KMS-11 (cell line): ENCODE measurements around the gene TP63.

Experiments used
- H2AFZ ChIP-seq: fragments of 200-600 bp; sonication (generic); 2 replicates; pipeline ENCODE4 v1.6.1; 2016; ENCODE audit warnings: antibody characterized with exemption, mixed run types, low read depth
- H3K27ac ChIP-seq: fragments of 200-600 bp; sonication (generic); 2 replicates; pipeline ENCODE4 v1.6.1; 2016; ENCODE audit warnings: mild to moderate bottlenecking, mixed run types
- H3K27me3 ChIP-seq: fragments of 200-600 bp; sonication (generic); 2 replicates; pipeline ENCODE4 v1.6.1; 2017; ENCODE audit warnings: mild to moderate bottlenecking, low read depth, mixed run types, moderate library complexity; ENCODE audit not compliant: insufficient read depth
- H3K36me3 ChIP-seq: fragments of 200-600 bp; sonication (generic); 2 replicates; pipeline ENCODE4 v1.6.1; 2017; ENCODE audit warnings: mild to moderate bottlenecking, mixed run types; ENCODE audit not compliant: insufficient read depth
- H3K4me1 ChIP-seq: fragments of 200-600 bp; sonication (generic); 2 replicates; pipeline ENCODE4 v1.6.1; 2016; ENCODE audit warnings: mild to moderate bottlenecking, low read depth, mixed run types; ENCODE audit not compliant: poor library complexity, severe bottlenecking
- H3K4me2 ChIP-seq: fragments of 200-600 bp; sonication (generic); 2 replicates; pipeline ENCODE4 v1.7.0; 2016; ENCODE audit warnings: mild to moderate bottlenecking, mixed run types
- H3K4me3 ChIP-seq: fragments of 200-600 bp; sonication (generic); IDR thresholded peaks from 2 replicates; pipeline ENCODE4 v1.6.1; 2017; ENCODE audit warnings: low read depth, low read length, mixed read lengths; ENCODE audit not compliant: insufficient read depth
- H3K79me2 ChIP-seq: fragments of 200-600 bp; sonication (generic); 2 replicates; pipeline ENCODE4 v1.6.1; 2016; ENCODE audit warnings: low read depth, mixed run types; ENCODE audit not compliant: insufficient read depth
- H3K9ac ChIP-seq: fragments of 200-600 bp; sonication (generic); 2 replicates; pipeline ENCODE4 v1.6.1; 2016; ENCODE audit warnings: mild to moderate bottlenecking, mixed run types
- H4K20me1 ChIP-seq: fragments of 200-600 bp; sonication (generic); 2 replicates; pipeline ENCODE4 v1.6.1; 2016; ENCODE audit warnings: mild to moderate bottlenecking, mixed run types; ENCODE audit not compliant: insufficient read depth
- CTCF ChIP-seq: fragments of 200-600 bp; sonication (generic); conservative IDR thresholded peaks from 2 replicates; pipeline ENCODE4 v1.6.1; 2017; ENCODE audit warnings: low read depth, mild to moderate bottlenecking, antibody characterized with exemption, low read length, moderate library complexity, mixed read lengths

TP63 gene

GRCh38 chr3:189712906-189713483, 81.8 kb downstream of the TP63 start:
- Histone ChIP-seq H3K4me1 (peaks cover 38% of the 10 kb centered on the region), H3K27me3 (no peaks in the 10 kb centered on the region), H3K4me2 (no peak overlapping the region), H4K20me1 (no peaks in the 10 kb centered on the region), H3K27ac (no peak overlapping the region), H2AFZ (no peak overlapping the region), H3K9ac (no peak overlapping the region), H3K4me3 (no peak overlapping the region), H3K79me2 (no peaks in the 10 kb centered on the region), H3K36me3 (no peaks in the 10 kb centered on the region)
- TF ChIP-seq CTCF, result no peak

DNA sequence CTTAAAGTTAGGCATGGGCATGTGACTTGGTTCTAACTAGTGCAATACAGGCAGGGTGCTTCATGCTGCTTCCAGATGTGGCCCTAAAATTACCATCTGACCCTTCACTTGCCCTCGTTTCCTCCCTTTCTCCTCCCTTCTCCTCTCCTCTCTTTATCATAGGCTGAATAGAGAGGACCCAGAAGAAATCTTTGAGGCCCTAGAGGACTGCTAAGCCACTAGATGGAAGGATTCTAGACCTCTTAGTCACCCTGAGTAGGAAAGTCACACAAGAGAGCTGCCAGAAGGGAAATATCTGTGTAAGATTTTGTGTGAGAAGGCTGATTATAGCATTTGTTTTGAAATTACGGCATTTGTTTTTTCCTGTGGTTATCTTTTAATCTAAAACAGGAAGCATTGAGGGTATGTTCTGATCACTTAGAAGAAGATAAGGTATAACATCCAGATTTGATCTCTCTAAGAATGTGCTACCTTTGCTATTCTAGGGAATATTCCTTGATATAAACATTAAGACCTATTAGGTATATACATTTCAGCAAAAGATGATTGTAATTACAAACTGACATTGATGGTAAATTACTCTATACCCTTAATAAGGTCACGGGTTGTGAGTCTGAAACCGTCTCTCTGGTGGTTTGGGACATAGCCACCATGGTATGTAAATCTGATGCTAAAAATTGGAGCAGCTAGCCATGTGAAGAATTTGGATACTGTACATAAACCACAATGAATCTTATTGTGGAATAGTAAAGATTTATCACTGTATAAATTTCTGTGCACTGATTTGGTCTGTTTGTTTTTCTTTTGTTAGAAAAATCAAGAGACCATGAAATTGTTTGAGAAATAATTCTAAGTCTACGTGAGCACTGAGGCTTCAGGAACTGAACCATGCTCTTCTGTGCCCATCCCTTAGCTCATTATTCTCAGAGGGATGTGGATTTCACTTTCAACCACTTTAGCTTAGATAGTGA, 84.1 kb downstream of the TP63 start:
- Histone ChIP-seq H3K27ac (no peak overlapping the region), H2AFZ (no peak overlapping the region), H4K20me1 (no peaks in the 10 kb centered on the region), H3K4me3 (no peak overlapping the region), H3K27me3 (no peaks in the 10 kb centered on the region), H3K9ac (no peak overlapping the region), H3K79me2 (no peaks in the 10 kb centered on the region), H3K4me1 (peaks cover 18% of the 10 kb centered on the region), H3K4me2 (no peak overlapping the region), H3K36me3 (no peaks in the 10 kb centered on the region)
- no peak for TF ChIP-seq CTCF

- Histone ChIP-seq H3K4me2 (no peak overlapping the region), H3K4me1 (peaks cover 5% of the 10 kb centered on the region), H3K4me3 (no peak overlapping the region), H4K20me1 (no peaks in the 10 kb centered on the region), H3K36me3 (no peaks in the 10 kb centered on the region), H3K27me3 (no peaks in the 10 kb centered on the region), H3K27ac (no peak overlapping the region), H3K9ac (no peak overlapping the region), H3K79me2 (no peaks in the 10 kb centered on the region), H2AFZ (no peak overlapping the region)
- TF ChIP-seq CTCF, result no peak
Measured at GRCh38 chr3:189718215-189718614, 87.0 kb downstream of the TP63 start.

- Histone ChIP-seq H3K79me2 (no peaks in the 10 kb centered on the region), H3K36me3 (no peaks in the 10 kb centered on the region), H3K9ac (no peak overlapping the region), H3K27me3 (no peaks in the 10 kb centered on the region), H4K20me1 (no peaks in the 10 kb centered on the region), H3K4me1 (no peaks in the 10 kb centered on the region), H3K4me2 (no peak overlapping the region), H2AFZ (no peak overlapping the region), H3K27ac (no peak overlapping the region), H3K4me3 (no peak overlapping the region)
- TF ChIP-seq CTCF, result no peak
Measured at GRCh38 chr3:189720736-189721417, 89.7 kb downstream of the TP63 start.
